Measurements from ENCODE around the gene PIN1. TPM values are rescaled to one million over a fixed set of nuclear protein-coding genes. Genes with fewer than 3 reads are reported as not detected.

PIN1 gene
- total RNA-seq, 3 donors from 2014 or later (not counting 1 experiment from before 2014, with no cell fraction given) = 68.3 to 82.6 (median 74.8) TPM

GRCh38 chr19:9872618-9873242 lies 37.6 kb downstream of the PIN1 start:
- intact Hi-C loops (cut with micrococcal nuclease) = no loop called here

DNA sequence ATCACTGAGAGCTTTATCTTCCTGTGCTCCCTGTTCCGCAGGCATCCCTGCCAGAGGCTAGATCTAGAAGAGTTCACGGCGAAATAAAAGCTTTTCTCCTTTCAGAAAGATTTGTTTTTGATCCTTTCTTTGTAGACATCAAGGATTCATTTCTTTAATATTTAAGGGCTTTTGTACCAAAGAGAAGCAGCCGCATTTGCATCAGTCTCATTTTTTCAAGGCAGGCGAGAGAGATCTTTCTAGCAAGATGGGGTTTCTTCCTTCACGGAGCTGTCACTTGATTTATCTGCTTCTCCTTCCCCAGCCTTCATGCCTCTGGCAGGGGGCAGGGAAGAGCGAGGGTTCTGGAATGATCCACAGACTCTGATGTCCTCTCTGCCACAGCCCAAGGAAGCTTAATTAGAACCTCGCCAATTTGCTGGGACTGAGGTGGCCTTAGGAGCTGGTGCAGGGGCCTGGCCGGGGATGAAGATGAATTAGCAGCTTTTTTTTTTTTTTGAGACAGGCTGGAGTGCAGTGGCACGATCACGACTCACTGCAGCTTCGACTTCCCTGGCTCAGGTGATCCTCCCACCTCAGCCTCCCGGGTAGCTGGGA lies 40.0 kb downstream of the PIN1 start:
- no peaks in the 10 kb centered on the region for H3K9me3 Mint-ChIP-seq
- Histone ChIP-seq H3K9me3 (ENCODE audit: control insufficient read depth, insufficient read depth, low read length) (no peaks in the 10 kb centered on the region), H3K27ac (ENCODE audit: low read length) (no peak overlapping the region), H3K36me3 (ENCODE audit: control insufficient read depth, insufficient read depth, low read length) (no peaks in the 10 kb centered on the region), H3K27me3 (ENCODE audit: control insufficient read depth, insufficient read depth, low read length) (peaks cover 2% of the 10 kb centered on the region), H3K4me1 (ENCODE audit: control insufficient read depth, insufficient read depth, low read length) (no peaks in the 10 kb centered on the region), H3K4me3 (ENCODE audit: low read length) (no peak overlapping the region)
- no peak overlapping the region for H3K27ac Mint-ChIP-seq
- DNase-seq (no peak), ATAC-seq (no peak)
- H3K4me3 Mint-ChIP-seq = no peak overlapping the region
- TF ChIP-seq, protein P1, sequence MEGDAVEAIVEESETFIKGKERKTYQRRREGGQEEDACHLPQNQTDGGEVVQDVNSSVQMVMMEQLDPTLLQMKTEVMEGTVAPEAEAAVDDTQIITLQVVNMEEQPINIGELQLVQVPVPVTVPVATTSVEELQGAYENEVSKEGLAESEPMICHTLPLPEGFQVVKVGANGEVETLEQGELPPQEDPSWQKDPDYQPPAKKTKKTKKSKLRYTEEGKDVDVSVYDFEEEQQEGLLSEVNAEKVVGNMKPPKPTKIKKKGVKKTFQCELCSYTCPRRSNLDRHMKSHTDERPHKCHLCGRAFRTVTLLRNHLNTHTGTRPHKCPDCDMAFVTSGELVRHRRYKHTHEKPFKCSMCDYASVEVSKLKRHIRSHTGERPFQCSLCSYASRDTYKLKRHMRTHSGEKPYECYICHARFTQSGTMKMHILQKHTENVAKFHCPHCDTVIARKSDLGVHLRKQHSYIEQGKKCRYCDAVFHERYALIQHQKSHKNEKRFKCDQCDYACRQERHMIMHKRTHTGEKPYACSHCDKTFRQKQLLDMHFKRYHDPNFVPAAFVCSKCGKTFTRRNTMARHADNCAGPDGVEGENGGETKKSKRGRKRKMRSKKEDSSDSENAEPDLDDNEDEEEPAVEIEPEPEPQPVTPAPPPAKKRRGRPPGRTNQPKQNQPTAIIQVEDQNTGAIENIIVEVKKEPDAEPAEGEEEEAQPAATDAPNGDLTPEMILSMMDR (IDR thresholded peaks at IDR 0.05) = no peak
- H3K36me3 Mint-ChIP-seq = no peaks in the 10 kb centered on the region
- WGBS (ENCODE audit: insufficient coverage) = 72% methylated on average over 13 of the region's 13 CpGs
- no peaks in the 10 kb centered on the region for H3K4me1 Mint-ChIP-seq
- no peaks in the 10 kb centered on the region for H3K27me3 Mint-ChIP-seq (ENCODE audit: low read depth in 2 of 2)
- intact Hi-C loops (cut with micrococcal nuclease) = no loop called here

More at GRCh38 chr19:9872618-9873242, 37.6 kb downstream of the PIN1 start:
- Mint-ChIP-seq H3K27me3 (ENCODE audit: low read depth in 2 of 2) (no peaks in the 10 kb centered on the region), H3K27ac (no peak overlapping the region), H3K9me3 (no peaks in the 10 kb centered on the region), H3K36me3 (no peaks in the 10 kb centered on the region), H3K4me3 (no peak overlapping the region), H3K4me1 (no peaks in the 10 kb centered on the region)
- H3K27ac ChIP-seq (ENCODE audit: low read length) = no peak overlapping the region
- H3K36me3 ChIP-seq (ENCODE audit: control insufficient read depth, insufficient read depth, low read length) = no peaks in the 10 kb centered on the region
- no peaks in the 10 kb centered on the region for H3K4me1 ChIP-seq (ENCODE audit: control insufficient read depth, insufficient read depth, low read length)
- no peaks in the 10 kb centered on the region for H3K9me3 ChIP-seq (ENCODE audit: control insufficient read depth, insufficient read depth, low read length)
- WGBS (ENCODE audit: insufficient coverage) = 89% methylated on average over 8 of the region's 8 CpGs
- DNase-seq (no peak), ATAC-seq (no peak)
- peaks cover 2% of the 10 kb centered on the region for H3K27me3 ChIP-seq (ENCODE audit: control insufficient read depth, insufficient read depth, low read length)
- TF ChIP-seq, protein P1 (IDR thresholded peaks at IDR 0.05) = no peak
- no peak overlapping the region for H3K4me3 ChIP-seq (ENCODE audit: low read length)

DNA sequence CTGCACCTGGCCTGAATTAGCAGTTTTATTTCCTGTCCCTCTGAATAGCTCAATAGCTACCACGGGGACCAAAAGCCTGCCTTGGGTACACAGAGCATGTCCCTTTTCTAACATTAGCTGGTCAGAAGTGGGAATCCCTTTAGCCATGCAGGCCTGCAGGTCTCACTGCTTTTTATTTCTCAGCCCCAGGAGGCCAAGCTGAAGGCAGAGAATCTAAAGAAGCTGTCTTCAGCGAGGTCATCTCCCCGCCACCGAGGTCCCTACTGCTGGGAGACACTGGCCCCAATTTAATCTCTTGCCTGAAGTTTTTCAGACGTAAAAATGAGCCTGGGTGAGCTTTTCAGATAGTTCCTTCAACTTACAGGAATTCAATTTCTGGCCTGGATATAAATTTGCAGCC lies 40.7 kb downstream of the PIN1 start:
- H3K27me3 ChIP-seq (ENCODE audit: control insufficient read depth, insufficient read depth, low read length) = peaks cover 2% of the 10 kb centered on the region
- 79% methylated on average over 5 of the region's 5 CpGs for WGBS (ENCODE audit: insufficient coverage)
- Mint-ChIP-seq H3K36me3 (no peaks in the 10 kb centered on the region), H3K4me1 (no peaks in the 10 kb centered on the region), H3K27me3 (ENCODE audit: low read depth in 2 of 2) (no peaks in the 10 kb centered on the region), H3K9me3 (no peaks in the 10 kb centered on the region), H3K27ac (no peak overlapping the region), H3K4me3 (no peak overlapping the region)
- H3K27ac ChIP-seq (ENCODE audit: low read length) = no peak overlapping the region
- no peak overlapping the region for H3K4me3 ChIP-seq (ENCODE audit: low read length)
- no peaks in the 10 kb centered on the region for H3K9me3 ChIP-seq (ENCODE audit: control insufficient read depth, insufficient read depth, low read length)
- ATAC-seq = no peak
- intact Hi-C loops (cut with micrococcal nuclease) = no loop called here
- no peaks in the 10 kb centered on the region for H3K36me3 ChIP-seq (ENCODE audit: control insufficient read depth, insufficient read depth, low read length)
- TF ChIP-seq, protein P1 (IDR thresholded peaks at IDR 0.05) = no peak
- no peaks in the 10 kb centered on the region for H3K4me1 ChIP-seq (ENCODE audit: control insufficient read depth, insufficient read depth, low read length)
- no peak for DNase-seq

All from natural killer cell (primary cell).